ENCODE data around the gene ICAM2.
"Not testable (repeated sequence)": the region's sequence is repeated elsewhere in the genome, so short reads cannot be mapped to it uniquely, and the experiment has no call there.

Gene ICAM2

DNA sequence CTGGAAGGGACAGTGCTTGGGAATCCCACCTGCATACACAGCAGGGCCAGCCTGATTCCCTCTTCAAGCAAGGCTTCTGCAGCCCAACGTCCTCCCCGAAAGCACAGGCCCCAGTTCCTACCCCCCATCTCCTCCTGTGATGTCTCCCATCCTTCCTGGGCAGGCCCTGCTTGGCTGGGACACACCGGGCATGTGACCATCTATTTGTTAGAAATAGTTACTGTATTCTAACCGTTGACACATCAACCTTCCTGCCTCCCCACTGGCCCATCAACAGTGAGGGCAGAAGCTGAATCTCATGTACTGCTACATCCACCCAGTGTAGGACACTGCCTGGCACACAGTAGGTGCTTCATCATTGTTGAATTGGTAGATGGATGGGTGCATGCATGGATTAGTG, 11.6 kb downstream of the ICAM2 start:
- no peak for DNase-seq

DNA sequence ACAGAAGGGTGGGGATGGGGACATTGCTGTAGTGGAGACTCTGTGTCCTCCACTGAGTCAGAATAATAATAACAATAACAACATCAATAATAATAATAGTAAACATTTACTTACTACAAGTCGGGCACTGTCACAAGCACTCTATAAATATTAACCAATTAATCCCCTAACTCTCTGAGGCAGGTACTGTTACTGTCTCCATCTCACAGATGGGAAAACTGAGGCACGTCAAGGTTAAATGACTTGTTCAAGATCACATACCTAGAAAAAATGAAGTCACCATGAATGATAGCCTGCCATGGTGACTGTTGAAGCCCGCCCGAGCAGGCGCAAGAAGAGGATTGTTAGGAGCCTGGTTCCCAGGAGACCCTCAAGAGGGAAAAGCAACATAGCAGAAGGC, 12.1 kb downstream of the ICAM2 start:
- DNase-seq = no peak

DNA sequence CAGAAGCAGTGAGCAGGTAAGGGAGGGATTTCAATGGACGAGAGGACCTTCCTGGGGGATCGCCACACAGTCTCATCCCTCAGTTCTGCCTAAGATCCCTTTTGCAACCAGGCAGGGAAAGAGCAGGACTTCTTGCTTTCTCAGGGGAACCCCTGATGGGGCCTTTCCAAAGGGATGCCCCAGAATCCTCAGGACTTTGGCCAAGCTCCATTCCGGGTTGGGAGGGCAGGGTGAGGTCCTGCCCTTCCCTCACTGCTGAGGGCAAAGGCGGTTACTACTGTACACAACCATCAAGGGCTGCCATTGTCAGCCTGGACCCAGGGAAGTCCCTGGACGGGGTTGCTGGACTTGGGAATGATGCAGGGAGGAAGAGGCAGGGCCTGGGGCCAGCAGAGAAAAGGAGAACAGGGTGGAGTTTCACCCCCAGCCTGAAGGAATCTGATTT, 12.6 kb downstream of the ICAM2 start:
- no peak for DNase-seq

DNA sequence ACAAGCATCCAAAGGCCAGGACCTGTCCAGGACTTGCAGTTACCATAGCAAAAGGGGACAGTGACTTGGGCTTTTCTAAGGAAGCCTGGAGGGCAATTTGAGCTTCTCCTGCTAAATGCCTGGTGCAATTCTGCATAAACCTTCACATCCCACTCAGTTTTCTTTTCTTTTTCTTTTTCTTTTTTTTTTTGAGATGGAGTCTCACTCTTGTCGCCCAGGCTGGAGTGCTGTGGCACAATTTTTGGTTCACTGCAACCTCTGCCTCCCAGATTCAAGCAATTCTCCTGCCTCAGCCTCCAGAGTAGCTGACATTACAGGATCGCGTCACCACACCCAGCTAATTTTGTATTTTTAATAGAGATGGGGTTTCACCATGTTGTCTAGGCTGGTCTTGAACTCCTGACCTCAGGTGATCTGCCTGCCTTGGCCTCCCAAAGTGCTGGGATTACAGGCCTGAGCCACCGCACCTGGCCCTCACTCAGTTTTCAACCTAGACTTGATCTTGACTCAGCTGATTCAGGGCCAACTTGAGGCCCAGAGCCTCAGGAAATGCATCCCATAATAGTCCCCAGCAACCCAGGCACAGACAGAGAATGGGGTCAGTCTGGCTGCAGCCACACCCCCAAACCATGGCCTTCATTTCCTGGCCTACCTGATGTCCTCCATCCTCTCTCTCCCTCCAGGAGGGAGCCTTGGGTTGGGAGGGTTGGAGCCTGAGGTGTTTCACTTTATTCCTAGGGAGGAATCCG, 13.2 kb downstream of the ICAM2 start:
- not testable (repeated sequence) for DNase-seq

DNA sequence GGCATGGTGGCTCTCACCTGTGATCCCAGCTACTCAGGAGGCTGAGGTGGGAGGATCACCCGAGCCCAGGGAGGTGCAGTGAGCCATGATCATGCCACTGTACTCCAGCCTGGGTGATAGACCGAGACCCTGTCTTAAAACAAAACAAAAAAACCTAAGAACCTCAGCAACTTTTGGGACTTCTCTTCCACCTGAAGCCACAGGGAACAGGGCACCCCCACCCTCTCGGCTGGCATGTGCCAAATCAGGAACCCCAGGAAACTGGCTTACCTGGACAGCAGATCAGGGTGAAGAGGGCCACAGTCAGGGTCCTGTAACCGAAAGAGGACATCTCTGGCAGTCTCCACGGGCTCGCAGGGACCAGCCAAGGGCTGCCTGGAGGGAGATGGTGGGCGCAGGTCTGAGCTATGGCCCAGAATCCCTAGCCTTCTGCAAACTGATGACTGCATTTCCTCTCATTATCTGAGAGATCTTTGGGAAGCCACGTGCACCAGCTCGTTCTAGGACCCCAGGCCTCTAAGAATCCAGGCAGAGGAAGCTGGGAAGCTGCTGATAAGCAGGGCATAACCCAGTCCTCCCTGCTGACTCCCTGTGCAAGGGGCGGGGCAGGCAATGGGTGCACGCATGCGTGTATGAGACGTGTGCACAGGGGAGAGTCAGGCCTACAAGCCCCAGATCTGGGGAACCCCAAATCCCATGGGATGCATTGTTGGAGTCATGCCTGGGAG, 13.9 kb downstream of the ICAM2 start:
- DNase-seq = no peak

DNA sequence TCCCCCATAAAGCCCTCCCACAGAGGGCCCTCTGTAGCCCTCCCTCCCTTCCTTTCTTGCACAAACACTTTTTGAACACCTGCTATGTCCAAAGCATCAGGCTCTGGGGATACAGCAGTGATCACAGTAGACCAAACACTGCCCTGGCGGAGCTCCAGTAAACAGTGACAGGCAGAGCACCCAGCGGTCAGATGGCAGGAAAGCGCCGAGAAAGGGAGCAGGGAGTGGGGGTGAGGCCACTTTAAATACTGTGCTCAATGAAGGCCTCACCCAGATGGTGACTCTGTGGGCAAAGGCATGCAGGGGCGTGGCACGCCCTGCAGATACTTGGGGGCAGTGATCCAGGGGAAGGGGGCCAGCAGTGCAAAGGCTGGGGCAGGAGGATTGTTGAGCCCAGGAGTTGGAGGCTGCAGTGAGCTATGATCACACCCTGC, 14.7 kb downstream of the ICAM2 start:
- no peak for DNase-seq

DNA sequence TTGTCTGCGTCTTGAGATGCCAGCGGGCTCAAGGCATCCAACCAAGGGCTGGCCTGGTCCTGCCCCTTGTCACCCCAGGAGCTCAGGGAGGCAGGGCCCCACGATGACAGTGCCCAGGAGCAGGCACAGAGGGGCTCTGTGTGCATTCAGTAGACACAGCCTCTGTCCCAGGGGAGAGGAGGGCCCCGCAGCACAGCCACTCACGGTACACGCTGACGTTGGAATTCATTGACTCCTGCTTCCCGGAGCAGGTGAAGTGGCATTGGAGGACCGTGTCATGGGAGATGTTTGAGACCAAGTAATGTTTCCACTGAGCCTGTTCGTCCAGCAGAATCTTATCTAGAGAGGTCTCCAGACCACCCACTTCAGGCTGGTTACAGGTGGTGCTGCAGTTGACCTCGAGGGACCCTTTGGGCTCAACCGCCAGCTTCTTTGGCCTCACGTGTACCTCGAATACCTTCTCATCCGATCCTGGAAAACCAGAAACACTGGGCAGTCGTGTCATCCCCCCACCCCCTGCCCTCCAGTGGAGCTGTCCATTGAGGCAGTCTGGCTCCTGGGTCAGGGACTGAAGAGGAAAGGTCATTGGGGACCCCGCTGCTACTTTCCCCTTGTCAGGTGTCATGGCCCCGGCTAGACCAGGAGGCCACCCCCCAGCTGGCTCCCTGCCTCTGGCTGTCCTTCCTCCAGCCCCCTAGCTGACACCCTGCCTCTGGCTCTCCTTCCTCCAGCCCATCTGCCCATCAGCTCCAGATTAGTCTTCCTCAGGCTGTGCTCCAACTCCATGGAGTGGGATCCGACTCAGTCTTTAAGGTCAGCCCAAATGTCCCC, 15.3 kb downstream of the ICAM2 start:
- no peak for DNase-seq

DNA sequence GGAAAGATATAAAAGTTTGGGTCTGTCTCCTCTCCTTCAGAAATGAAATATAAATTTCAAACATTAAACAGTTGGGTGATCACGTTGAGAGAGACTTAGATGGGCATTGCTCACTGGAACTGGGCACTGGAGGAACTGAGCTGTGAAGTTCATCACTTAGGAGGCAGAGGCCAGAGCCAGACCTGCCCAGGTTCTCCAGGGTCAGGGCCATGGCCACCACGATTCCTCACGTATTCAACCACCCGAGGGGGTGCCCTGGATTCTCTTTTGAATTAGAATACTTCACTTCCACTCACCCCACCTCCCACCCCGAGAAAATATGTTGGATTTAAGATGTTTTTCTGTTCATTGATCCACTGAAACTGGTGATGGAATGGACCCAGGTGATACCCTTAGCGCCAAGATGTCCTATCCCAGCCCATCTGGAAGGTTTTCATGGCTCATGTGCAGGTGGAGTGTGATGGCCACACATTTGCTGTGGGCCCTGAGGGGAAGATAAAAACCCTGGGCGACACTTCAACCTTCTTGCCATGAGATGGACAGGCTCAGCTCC, 16.1 kb downstream of the ICAM2 start:
- DNase-seq = no peak

DNA sequence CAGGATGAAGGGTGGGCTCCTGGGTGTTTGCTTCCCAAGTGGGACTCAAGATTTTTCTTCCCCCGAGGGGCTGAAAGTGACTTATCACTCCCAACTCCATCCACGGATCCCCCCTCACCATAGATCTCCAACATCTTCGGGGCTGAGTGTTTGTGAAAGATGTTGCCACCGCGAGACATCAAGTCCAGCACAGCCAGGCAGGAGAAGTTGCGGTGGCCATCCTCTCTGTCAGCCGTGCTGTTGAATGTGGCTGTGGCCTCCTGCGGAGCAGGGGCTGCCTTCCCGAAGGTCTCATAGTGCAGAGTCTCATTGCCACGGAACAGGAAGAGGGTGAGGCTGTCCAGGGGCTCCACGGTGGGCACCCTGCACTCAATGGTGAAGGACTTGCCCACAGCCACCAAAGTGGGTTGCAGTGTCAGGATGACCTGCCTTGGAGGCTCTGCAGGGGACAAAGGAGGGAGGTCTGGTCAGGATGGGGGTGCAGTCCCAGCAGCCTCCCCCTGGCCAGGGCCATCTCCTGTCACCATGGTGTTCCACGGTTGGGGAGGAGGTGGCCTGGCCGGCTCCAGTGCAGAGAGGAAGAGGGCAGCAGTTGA, 16.8 kb downstream of the ICAM2 start:
- no peak for DNase-seq

DNA sequence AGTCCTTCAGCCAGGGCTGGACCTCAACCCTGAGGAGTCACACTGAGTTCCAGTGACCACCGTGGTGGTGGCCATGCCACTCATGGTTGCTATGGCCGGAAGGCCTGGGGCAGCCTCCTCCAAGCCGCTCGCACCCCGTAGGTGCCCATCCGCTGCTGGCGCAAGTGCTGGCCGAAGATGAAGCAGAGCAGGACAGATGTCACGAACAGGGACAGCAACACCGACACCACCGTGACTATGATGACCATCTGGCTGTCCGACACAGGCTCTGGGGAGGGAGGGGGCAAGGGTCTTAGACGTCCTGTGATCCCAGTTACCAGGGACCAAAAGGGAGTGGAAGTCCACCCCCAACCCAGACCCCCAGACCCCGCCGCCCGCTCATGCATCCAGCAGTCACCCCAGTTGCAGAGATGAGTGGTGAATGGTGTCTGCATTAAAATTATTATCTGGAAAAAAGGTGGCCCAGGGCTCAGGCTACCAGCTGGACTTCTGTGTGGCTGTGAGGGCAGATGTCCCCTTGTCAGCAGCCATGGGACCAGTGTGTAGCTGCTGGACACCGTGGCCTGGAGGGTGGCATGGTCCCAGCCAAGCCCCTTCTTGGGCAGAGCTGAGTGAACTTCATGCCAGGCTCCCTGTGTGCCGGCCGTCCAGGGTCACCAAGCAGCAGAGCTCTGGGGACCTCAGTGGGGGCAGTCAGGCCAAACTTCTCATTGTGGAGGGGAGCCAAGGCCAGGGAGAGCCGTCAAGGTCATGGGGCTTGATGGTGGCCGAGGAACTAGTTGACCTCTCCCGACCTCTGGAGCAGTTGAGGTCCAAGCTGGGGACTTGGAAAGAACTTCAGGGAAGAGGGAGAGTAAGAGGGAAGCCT, 17.5 kb downstream of the ICAM2 start:
- DNase-seq = no peak

DNA sequence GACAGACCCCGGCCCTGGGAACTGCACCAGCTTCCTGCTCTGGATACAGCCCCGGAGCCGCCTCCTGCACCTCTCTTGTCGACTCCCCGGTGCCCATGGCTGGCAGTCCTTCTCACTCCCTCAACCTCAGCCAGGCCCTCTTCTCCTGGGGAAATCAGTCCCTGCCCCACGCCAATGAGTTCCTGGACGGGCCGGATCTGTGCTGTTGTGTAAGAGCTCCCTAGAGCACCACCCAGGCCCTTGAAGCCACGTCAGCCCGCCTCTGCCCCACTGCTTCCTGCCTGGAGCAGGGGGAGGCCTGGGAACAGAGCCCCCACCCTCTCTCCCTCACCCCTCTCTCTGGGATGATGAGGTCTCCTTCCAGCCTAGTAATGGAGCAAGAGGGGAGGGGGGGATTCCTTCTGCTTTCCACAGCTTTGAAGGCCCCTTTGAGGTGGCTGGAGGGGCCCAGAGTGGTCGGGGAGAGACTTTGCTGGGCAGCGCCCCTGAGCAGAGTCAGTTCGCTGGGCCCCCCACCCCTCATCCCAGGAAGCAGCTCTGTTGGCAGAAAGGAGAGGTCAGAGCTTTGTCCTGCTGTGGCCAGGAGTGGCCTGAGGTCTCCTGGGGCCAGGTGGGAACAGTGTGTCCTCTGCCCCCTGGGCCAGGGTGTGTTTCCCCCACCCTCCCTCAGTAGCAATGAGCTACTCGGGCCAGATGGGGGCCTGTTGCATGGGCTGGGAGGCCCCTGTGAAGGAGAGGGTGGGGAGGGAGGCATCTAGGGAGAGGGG, 18.5 kb downstream of the ICAM2 start:
- DNase-seq = no peak

DNA sequence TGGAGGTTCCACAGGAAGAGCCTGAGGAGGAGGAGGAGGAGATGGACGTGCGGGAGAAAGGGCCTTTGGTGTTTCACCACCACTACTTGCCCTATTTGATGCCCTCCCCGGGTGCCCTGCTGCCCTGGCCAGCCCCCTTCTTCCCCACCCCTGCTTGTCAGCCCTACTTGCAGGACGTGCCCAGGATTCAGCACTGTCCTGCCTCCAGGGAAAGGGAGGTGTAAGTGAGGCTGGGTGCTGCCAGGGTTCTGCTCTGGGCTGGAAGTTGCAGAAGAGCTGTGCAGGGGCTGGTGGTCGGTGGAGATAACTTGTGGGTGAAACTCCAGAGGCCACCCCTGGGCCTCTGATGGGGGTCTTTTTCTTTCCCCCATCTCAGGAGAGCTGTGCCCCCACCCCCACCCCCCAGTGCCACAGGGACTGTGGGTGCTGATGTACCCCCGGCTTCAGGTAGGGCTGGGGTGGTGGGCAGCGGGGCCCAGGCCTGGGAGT, 19.3 kb downstream of the ICAM2 start:
- no peak for DNase-seq

DNA sequence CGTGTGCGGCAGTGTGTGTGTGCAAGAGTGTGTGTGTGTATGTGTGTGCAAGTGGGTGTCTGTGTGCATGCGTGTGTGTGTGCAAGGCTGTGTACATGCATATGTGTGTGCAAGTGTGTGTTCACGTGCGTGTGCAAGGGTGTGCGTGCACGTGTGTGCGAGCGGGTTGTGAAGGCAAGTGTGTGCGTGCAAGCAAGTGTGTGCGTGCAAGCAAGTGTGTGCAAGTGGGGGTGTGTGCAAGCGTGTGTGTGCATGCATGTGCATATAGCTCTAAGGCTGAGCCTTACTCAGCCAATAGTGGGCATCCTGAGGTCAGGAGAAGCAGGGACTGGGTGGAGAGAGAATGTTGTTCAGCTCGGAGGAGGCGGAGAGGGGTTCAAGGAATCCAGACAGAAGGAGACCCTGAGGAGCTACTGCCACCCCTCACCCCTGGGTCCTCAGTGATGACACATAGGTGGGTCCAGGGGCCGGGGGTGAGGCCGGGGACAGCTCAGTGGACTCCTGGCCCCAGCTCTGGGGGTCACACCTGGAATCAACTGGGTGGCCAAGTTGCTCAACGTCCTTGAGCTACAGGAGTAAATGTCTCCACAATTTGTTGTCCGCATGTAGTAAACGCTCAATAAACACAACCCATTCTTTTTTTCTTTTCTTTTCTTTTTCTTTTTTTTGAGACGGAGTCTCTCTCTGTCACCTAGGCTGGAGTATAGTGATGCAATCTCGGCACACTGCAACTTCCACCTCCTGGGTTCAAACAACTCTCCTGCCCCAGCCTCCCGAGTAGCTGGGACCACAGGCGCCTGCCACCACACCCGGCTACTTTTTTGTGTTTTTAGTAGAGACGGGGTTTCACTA, 20.5 kb downstream of the ICAM2 start:
- no peak for DNase-seq

DNA sequence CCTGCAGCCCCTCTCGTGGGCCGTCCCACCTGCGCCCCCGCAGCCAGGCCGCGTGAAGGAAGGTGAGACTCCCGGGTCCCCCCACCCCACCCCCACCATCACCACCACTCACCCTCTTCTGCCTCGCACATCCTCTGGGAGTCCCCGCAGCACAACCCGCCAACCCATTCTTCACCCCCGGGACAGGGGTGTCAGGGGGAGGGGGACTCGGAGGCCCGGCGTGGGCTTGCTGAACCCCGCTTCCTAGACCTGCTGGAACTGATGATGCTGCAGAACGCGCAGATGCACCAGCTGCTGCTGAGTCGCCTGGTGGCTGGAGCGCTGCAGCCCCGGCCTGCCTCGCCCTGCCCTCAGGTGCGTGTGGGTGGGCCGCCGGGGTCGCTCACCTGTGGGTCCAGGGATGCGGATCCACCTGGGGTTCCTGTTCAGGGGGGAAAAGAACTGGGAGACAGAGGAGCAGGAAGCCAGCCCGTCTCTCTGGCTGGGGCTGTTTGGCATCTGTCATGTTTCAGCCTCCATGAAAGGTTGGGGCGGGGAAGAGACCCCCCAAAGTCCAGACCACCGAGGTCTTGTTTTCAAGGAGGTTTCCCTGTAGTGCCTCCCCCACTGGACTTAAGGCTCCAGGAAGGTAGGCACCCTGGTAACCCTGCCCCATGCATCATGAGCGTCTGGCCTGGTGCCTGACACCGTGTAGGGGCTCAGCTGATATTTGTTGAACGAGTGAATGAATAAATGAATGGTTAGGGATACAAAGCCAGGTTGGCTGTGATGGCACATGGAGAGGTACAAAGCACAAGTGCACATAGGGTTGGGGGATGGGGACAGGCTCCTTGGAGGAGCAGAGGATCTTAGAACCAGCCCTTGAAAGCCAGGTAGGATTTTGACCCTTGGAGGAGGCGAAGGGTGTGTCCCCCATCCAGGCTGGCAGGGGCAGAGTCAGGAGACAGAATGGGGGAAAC, 21.4 kb downstream of the ICAM2 start:
- no peak for DNase-seq

DNA sequence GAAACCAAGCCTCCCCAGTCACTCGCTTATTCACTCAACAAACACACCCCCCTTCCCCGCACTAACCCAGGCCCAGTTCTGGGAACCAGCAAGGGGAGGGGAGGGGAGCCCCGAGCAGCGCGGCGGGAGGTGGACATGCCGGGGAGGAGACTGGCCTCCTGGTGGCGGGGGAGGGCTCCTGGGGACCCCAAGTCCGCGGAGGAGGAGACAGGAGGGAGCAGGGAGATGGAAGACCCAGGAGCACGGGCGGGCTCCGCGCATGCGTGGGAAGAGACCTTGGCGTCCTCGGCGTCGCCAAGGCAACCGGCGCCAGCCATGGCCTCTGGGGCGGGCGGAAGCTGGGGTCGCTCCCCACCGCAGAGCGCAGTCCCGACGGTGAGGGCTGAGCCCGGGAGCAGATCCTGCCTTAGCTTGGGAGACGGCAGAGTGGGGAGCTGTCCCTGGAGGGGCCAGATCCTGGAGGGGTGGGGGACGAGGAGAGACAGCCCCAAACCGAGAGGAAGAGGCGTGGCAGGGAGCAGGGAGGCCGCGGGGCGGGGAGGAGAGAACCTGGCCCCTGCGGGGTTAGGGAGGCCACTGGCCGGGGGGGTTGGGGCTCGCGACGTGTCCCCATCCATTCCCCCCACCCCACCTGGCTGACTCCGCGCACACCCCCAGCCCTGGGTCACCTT, 22.2 kb downstream of the ICAM2 start, which contains the start of gene PRR29:
PRR29 (plus strand) TSS at position 302 of the 671 bp plus-strand sequence; CDS start at position 316, 14 bp downstream.
- DNase-seq = peak; percentile 89

DNA sequence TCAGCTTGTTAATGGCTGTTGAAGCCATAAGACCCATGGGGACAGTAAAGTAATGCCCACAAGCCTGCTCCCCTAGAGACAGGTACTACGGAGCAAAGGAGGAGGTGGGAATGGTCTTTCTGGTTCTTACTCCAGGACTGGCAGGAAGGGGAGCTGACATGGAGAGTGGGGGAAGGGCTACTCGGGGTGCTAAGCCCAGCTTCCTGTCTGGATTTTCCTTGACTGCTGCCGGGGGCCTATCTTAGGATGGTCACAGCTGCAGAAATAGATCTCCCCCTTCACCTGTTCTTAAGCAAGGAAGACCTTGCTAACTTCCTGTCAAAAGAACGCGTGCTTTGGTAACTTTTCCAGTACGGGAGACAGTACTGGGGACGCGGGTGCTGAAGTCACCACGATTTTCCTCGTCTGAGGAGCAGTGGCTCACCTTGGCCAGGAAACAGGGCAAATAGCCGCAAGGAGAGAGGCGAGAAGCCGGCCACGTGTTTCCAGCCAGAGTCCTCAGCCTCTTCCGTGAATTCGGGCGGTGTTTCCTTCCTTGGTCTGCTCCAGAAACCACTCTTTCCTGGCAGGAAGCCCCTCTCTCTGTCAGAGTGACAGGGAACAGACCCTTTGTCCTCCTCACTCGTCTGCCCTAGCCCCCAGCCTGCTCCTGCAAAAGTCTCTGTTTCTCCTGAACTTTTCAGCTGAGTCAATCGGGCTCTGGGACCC, 22.9 kb downstream of the ICAM2 start:
- DNase-seq = no peak

Measured in retina (tissue), 1 donor.